HepG2 (cell line): ENCODE results near the gene SERTAD1. TPM values are rescaled to one million over a fixed set of nuclear protein-coding genes. Genes with fewer than 3 reads are reported as not detected.

Experiments
- AHDC1 ChIP-seq: sonication (generic); formaldehyde crosslinking; IDR thresholded peaks from 2 replicates; pipeline ENCODE4 v1.5.1; 2020; ENCODE audit warnings: mild to moderate bottlenecking, missing genetic modification reagents, borderline replicate concordance
- CBX2 ChIP-seq, 2 experiments: fragments of 200-600 bp in 1 of 2; sonication (generic); formaldehyde crosslinking in 1 of 2; IDR thresholded peaks; 2 replicates each; pipeline versions ENCODE4 v1.7.0 to v1.8.1; 2018 to 2022; ENCODE audit warnings: low read depth in 2 of 2, low read length in 1 of 2, mild to moderate bottlenecking in 1 of 2, missing genetic modification reagents in 1 of 2
- DBP ChIP-seq: sonication (generic); formaldehyde crosslinking; IDR thresholded peaks from 2 replicates; pipeline ENCODE4 v1.4.0; 2020; ENCODE audit warnings: missing genetic modification reagents; ENCODE audit errors: not compliant biosample characterization
- DRAP1 ChIP-seq: IDR thresholded peaks from 2 replicates; pipeline ENCODE4 v1.6.1; 2016; ENCODE audit warnings: missing genetic modification reagents, missing compliant biosample characterization
- EHMT2 ChIP-seq: fragments of 200-600 bp; sonication (generic); IDR thresholded peaks from 2 replicates; pipeline ENCODE4 v1.7.0; 2017; ENCODE audit warnings: antibody characterized with exemption, low read depth, low read length, borderline replicate concordance
- FIP1L1 ChIP-seq: fragments of 200-400 bp; formaldehyde crosslinking; IDR thresholded peaks from 2 replicates; pipeline ENCODE4 v1.6.1; 2018; ENCODE audit warnings: low read depth, mild to moderate bottlenecking, low read length, moderate library complexity, borderline replicate concordance; ENCODE audit not compliant: insufficient read depth
- GFI1 ChIP-seq: sonication (generic); formaldehyde crosslinking; IDR thresholded peaks from 2 replicates; pipeline ENCODE4 v1.5.0; 2020; ENCODE audit warnings: missing genetic modification reagents, mild to moderate bottlenecking, borderline replicate concordance
- NCOA2 ChIP-seq: sonication (generic); formaldehyde crosslinking; IDR thresholded peaks from 2 replicates; pipeline ENCODE4 v1.8.0; 2022; ENCODE audit warnings: inconsistent platforms
- NR2C2 ChIP-seq: sonication (generic); formaldehyde crosslinking; IDR thresholded peaks from 2 replicates; pipeline ENCODE4 v1.4.0; 2020; ENCODE audit warnings: missing genetic modification reagents, mild to moderate bottlenecking, moderate library complexity, borderline replicate concordance
- NR2F6 ChIP-seq, 2 experiments: IDR thresholded peaks; 2 replicates each; pipeline ENCODE4 v1.6.1; 2016; ENCODE audit warnings: antibody characterized with exemption in 1 of 2, mild to moderate bottlenecking in 1 of 2
- RFXAP ChIP-seq: sonication (generic); formaldehyde crosslinking; IDR thresholded peaks from 2 replicates; pipeline ENCODE4 v1.4.0; 2020; ENCODE audit warnings: missing genetic modification reagents, borderline replicate concordance
- SRSF1 ChIP-seq: fragments of 200-400 bp; formaldehyde crosslinking; optimal IDR thresholded peaks from 2 replicates; pipeline ENCODE3; 2017; ENCODE audit warnings: mild to moderate bottlenecking, low read depth, low read length, moderate library complexity
- ZNF235 ChIP-seq: sonication (generic); formaldehyde crosslinking; IDR thresholded peaks from 2 replicates; pipeline ENCODE4 v1.8.1; 2023; ENCODE audit warnings: mild to moderate bottlenecking, missing genetic modification reagents, borderline replicate concordance
- ZNF350 ChIP-seq: sonication (generic); formaldehyde crosslinking; IDR thresholded peaks from 2 replicates; pipeline ENCODE4 v1.4.0; 2020; ENCODE audit warnings: mild to moderate bottlenecking, low read depth, missing genetic modification reagents, borderline replicate concordance
- ZNF354B ChIP-seq: sonication (generic); formaldehyde crosslinking; IDR thresholded peaks from 2 replicates; pipeline ENCODE4 v1.8.0; 2022; ENCODE audit warnings: mild to moderate bottlenecking, missing genetic modification reagents
- ZNF543 ChIP-seq: sonication (generic); formaldehyde crosslinking; IDR thresholded peaks from 2 replicates; pipeline ENCODE4 v1.4.0; 2020; ENCODE audit warnings: mild to moderate bottlenecking, missing genetic modification reagents
- ZNF703 ChIP-seq: sonication (generic); formaldehyde crosslinking; IDR thresholded peaks from 2 replicates; pipeline ENCODE4 v1.5.1; 2020; ENCODE audit warnings: missing genetic modification reagents, mild to moderate bottlenecking, moderate library complexity, borderline replicate concordance
- ZNF772 ChIP-seq: sonication (generic); formaldehyde crosslinking; IDR thresholded peaks from 2 replicates; pipeline ENCODE4 v1.5.0; 2020; ENCODE audit warnings: mild to moderate bottlenecking, missing genetic modification reagents
- ZNF777 ChIP-seq: sonication (generic); formaldehyde crosslinking; IDR thresholded peaks from 2 replicates; pipeline ENCODE4 v1.4.0; 2020; ENCODE audit warnings: missing genetic modification reagents
- polyA plus RNA-seq, 8 experiments: library from polyadenylated mRNA; depleted of rRNA in 3 of 8; stranded (reverse) in 7 of 8; unstranded in 1 of 8; fragments of >200 nt; fragmentation: Illumina TruSeq in 4 of 8; extraction: Trizol in 4 of 8; gene quantifications; 2 replicates each; pipeline versions ENCODE4 v1.2.1 to v1.2.3, GENCODE V29; 2011 to 2016; ENCODE audit warnings: low read depth in 4 of 8, missing spikeins in 1 of 8, mixed read lengths in 1 of 8; ENCODE audit not compliant: insufficient read depth in 1 of 8
- total RNA-seq, 5 experiments: library from RNA; depleted of rRNA; stranded (reverse); fragments of >200 nt; fragmentation: Illumina TruSeq; extraction: Trizol; gene quantifications; 2 replicates each; pipeline ENCODE4 v1.2.3, GENCODE V29; 2016; ENCODE audit warnings: low read depth in 1 of 5

The SERTAD1 gene
- total and polyA plus RNA-seq, 2 of the 13 experiments (the other 11 are each of a cell fraction or from before 2014, with no cell fraction given): 4.3 to 4.5 TPM

GRCh38 chr19:40465557-40466218, 39.9 kb upstream of the SERTAD1 start, which contains the start of gene BLVRB (continued):
- TF ChIP-seq AHDC1 (peak; percentile 32; the same call in 1 of the 2 replicates), ZNF777 (CRISPR knock-in tag) (0 out of 2 replicates have a peak, but pooled peaks have one; percentile 18), EHMT2 (no peak), ZNF235 (CRISPR knock-in tag) (0 out of 2 replicates have a peak, but pooled peaks have one; percentile 47), DBP (CRISPR knock-in tag) (no peak), CBX2 (IDR thresholded peaks at IDR 0.05; ENCODE audit: low read depth, low read length) (no peak), CBX2 (CRISPR knock-in tag; IDR thresholded peaks at IDR 0.05; ENCODE audit: low read depth) (no peak), NCOA2 (CRISPR knock-in tag) (no peak), ZNF772 (CRISPR knock-in tag) (peak; percentile 87; the same call in 1 of the 2 replicates), ZNF703 (CRISPR knock-in tag) (no peak), NR2C2 (CRISPR knock-in tag) (peak; percentile 71), ZNF354B (CRISPR knock-in tag) (0 out of 2 replicates have a peak, but pooled peaks have one; percentile 57), SRSF1 (peak; percentile 18), FIP1L1 (no peak), ZNF350 (peak; percentile 25; the same call in 1 of the 2 replicates), RFXAP (no peak), GFI1 (CRISPR knock-in tag) (no peak), ZNF543 (0 out of 2 replicates have a peak, but pooled peaks have one; percentile 59), DRAP1 (CRISPR knock-in tag) (peak; percentile 85), NR2F6 (IDR thresholded peaks at IDR 0.05) (no peak), NR2F6 (CRISPR knock-in tag; IDR thresholded peaks at IDR 0.05) (peak; percentile 49; the same call in 1 of the 2 replicates)
